SH-SY5Y (cell line): Measurements from ENCODE around the gene RBFOX2.

Experiments used
- GATA2 ChIP-seq: IDR thresholded peaks from 2 replicates; pipeline ENCODE4 v1.6.1; 2011; ENCODE audit warnings: mild to moderate bottlenecking, low read depth, low read length
- GATA3 ChIP-seq: IDR thresholded peaks from 2 replicates; pipeline ENCODE4 v1.6.1; 2011; ENCODE audit warnings: low read depth, mild to moderate bottlenecking, low read length, moderate library complexity

DNA sequence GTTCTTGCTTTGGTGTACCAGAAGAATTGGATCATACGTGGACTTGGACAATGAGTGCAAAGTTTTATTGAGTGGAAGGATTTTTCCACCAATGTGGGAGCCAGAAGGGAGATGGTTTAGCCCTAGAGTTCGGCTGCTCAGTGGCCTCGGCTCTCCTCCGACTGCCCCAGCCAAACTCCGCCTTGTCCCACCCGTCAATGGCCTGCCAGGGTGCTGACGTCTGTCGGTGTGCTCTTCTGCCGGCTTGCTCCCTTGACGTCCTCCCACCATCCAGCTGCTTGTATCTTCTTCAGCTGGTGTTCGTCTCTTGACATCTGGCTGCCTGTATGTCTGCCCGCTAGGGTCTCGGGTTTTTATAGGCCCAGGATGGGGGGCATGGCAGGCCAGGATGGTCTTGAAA is 156.2 kb downstream of the RBFOX2 start:
- TF ChIP-seq GATA3, result no peak
- TF ChIP-seq GATA2, result no peak
